Smooth muscle cell (in vitro differentiated cells): ENCODE data around the gene CAMK1G. TPM values are rescaled to one million over a fixed set of nuclear protein-coding genes. Genes with fewer than 3 reads are reported as not detected.

Experiments
- DNase-seq: peaks from one replicate; lab custom pipeline; 2025; ENCODE audit not compliant: unreplicated experiment; lab: John Stamatoyannopoulos, UW
- H2AFZ ChIP-seq: fragments of 200-600 bp; sonication (generic); 2 replicates; pipeline ENCODE4 v1.6.0; 2016; ENCODE audit warnings: antibody characterized with exemption, low read depth, mild to moderate bottlenecking
- H3F3A ChIP-seq: fragments of 200-600 bp; sonication (generic); 2 replicates; pipeline ENCODE4 v1.6.0; 2017; ENCODE audit warnings: antibody characterized with exemption, low read depth
- H3K27ac ChIP-seq: fragments of 200-600 bp; sonication (generic); 2 replicates; pipeline ENCODE4 v1.5.1; 2016; ENCODE audit warnings: low read depth, mild to moderate bottlenecking
- H3K27me3 ChIP-seq: fragments of 200-600 bp; sonication (generic); 2 replicates; pipeline ENCODE4 v1.6.1; 2016; ENCODE audit warnings: low read depth, mild to moderate bottlenecking
- H3K36me3 ChIP-seq: fragments of 200-600 bp; sonication (generic); 2 replicates; pipeline ENCODE4 v1.5.1; 2016; ENCODE audit warnings: low read depth
- H3K4me1 ChIP-seq: fragments of 200-600 bp; sonication (generic); 2 replicates; pipeline ENCODE4 v1.5.1; 2016; ENCODE audit warnings: low read depth
- H3K4me2 ChIP-seq: fragments of 200-600 bp; sonication (generic); 2 replicates; pipeline ENCODE4 v1.6.0; 2016; ENCODE audit warnings: mild to moderate bottlenecking
- H3K4me3 ChIP-seq: fragments of 200-600 bp; sonication (generic); 2 replicates; pipeline ENCODE4 v1.5.1; 2016; ENCODE audit warnings: mild to moderate bottlenecking
- H3K79me2 ChIP-seq: fragments of 200-600 bp; sonication (generic); 2 replicates; pipeline ENCODE4 v1.6.0; 2016; ENCODE audit warnings: low read depth, mild to moderate bottlenecking
- H3K9ac ChIP-seq: fragments of 200-600 bp; sonication (generic); 2 replicates; pipeline ENCODE4 v1.6.0; 2016; ENCODE audit warnings: low read depth
- H3K9me3 ChIP-seq: fragments of 200-600 bp; sonication (generic); replicated peaks from 2 replicates; pipeline ENCODE4 v1.5.1; 2016; ENCODE audit warnings: low read depth
- H4K20me1 ChIP-seq: fragments of 200-600 bp; sonication (generic); 2 replicates; pipeline ENCODE4 v1.6.0; 2016; ENCODE audit warnings: low read depth
- CTCF ChIP-seq: fragments of 200-600 bp; sonication (generic); IDR thresholded peaks from 2 replicates; pipeline ENCODE4 v1.5.1; 2017; ENCODE audit warnings: borderline replicate concordance, mild to moderate bottlenecking, antibody characterized with exemption; ENCODE audit not compliant: insufficient read depth, poor library complexity, severe bottlenecking
- WGBS: methylation state at CpG from one replicate; pipeline ENCODE4 v1.1.7; 2016; ENCODE audit warnings: low lambda C conversion rate; 5-methylcytosine and 5-hydroxymethylcytosine counted together
- polyA plus RNA-seq: library from polyadenylated mRNA; unstranded; fragments of >200 nt; fragmentation: Nextera tagmentation; extraction: Ambion mirVana; gene quantifications from 2 replicates; pipeline ENCODE4 v1.2.1, GENCODE V29; 2016
- total RNA-seq: library from RNA; depleted of rRNA; stranded (reverse); fragments of >200 nt; gene quantifications from 2 replicates; pipeline ENCODE4 v1.2.3, GENCODE V29; 2014

CAMK1G gene
- total and polyA plus RNA-seq, 2 experiments from 2014 or later, result 0.13 TPM; not detected in 1

DNA sequence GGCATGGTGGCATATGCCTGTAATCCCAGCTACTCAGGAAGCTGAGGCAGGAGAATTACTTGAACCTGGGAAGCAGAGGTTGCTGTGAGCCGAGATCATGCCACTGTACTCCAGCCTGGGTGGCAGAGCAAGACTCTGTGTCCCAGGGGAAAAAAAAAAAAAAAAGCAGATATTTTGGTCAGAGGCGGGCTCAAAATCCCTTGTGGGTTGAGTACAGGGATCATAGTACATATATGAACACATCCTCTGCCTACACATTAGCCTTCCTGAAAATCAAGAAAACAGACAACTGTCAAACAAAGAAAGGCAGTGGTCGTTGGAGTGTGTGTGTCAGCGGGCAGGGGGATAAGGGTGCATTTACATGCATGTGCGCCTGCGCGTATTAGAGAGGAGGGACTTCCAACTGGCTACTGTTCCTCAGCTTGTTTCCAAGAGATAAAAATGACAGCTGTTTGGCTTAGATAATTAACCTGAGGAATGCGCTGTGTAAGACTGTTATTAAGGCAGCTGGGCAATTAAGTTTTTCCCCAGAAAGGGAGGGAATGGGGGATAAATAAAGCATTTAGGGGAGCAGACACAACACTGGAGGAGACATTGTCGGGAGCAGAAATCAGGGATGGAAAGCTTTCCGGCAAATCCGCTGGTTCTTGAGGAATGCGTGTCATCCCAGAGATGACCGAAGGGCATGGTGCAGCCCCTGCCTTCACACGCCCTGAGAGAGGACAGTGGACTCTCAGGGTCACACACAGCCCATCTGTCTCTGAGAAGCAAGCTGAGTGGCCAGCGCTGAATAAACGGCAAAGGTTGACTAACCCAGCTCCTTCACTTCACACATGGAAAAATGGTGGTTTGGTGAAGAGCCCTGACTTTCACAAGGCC lies 62.3 kb downstream of the CAMK1G start:
- no peaks in the 10 kb centered on the region for H3K79me2 ChIP-seq
- H3K36me3 ChIP-seq, result no peaks in the 10 kb centered on the region
- TF ChIP-seq CTCF, result no peak
- H3K27ac ChIP-seq, result no peak overlapping the region
- no peak overlapping the region for H3K9ac ChIP-seq
- no peaks in the 10 kb centered on the region for H3K27me3 ChIP-seq
- H3K4me2 ChIP-seq, result peak overlapping the region; percentile 33
- WGBS, result 72% methylated on average over 16 of the region's 16 CpGs
- H3F3A ChIP-seq, result peaks cover 14% of the 10 kb centered on the region
- no peaks in the 10 kb centered on the region for H3K9me3 ChIP-seq
- peaks cover 6% of the 10 kb centered on the region for H3K4me1 ChIP-seq
- no peak overlapping the region for H3K4me3 ChIP-seq
- H2AFZ ChIP-seq, result no peak overlapping the region
- peaks cover 36% of the 10 kb centered on the region for H4K20me1 ChIP-seq
- no peak for DNase-seq

- Histone ChIP-seq H3K27ac (no peak overlapping the region), H3F3A (peaks cover 14% of the 10 kb centered on the region), H3K4me2 (peak overlapping the region; percentile 21), H3K4me1 (peaks cover 6% of the 10 kb centered on the region), H3K9ac (no peak overlapping the region), H3K79me2 (no peaks in the 10 kb centered on the region), H3K4me3 (no peak overlapping the region), H3K9me3 (no peaks in the 10 kb centered on the region), H2AFZ (no peak overlapping the region), H3K27me3 (no peaks in the 10 kb centered on the region), H3K36me3 (no peaks in the 10 kb centered on the region), H4K20me1 (peaks cover 31% of the 10 kb centered on the region)
- 78% methylated on average over 5 of the region's 5 CpGs for WGBS
- DNase-seq, result no peak
- peak; percentile 37 for TF ChIP-seq CTCF
Measured at GRCh38 chr1:209646558-209646957, 63.0 kb downstream of the CAMK1G start.

- no peak for DNase-seq
- Histone ChIP-seq H3K27me3 (no peaks in the 10 kb centered on the region), H3K4me2 (peak overlapping the region; percentile 21), H3K27ac (no peak overlapping the region), H3K9me3 (no peaks in the 10 kb centered on the region), H3K4me1 (peaks cover 6% of the 10 kb centered on the region), H4K20me1 (peaks cover 31% of the 10 kb centered on the region), H3K79me2 (no peaks in the 10 kb centered on the region), H3K9ac (no peak overlapping the region), H3K4me3 (no peak overlapping the region), H2AFZ (no peak overlapping the region), H3K36me3 (no peaks in the 10 kb centered on the region), H3F3A (peaks cover 14% of the 10 kb centered on the region)
- no peak for TF ChIP-seq CTCF
- 72% methylated on average over 4 of the region's 4 CpGs for WGBS
Measured at GRCh38 chr1:209647156-209647555, 63.6 kb downstream of the CAMK1G start.

DNA sequence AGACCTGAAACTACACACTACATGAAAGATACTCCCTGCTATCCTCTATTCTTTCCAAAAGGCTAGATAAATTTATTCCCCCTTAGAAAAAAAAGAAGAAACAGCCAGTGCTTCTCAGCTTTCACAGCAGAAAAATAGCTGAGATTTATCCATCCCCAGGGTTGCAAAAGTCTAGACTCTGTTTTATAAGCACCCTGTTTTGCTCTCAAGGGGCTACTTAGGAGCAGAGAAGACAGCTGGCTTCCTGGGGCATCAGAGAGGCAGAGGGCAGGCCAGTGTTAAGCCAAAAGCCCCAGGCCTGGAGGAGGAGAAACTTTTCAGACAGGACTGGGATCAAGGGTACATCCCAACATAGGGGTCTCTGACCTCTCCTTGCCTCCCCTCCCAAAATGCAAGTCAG lies 64.8 kb downstream of the CAMK1G start:
- Histone ChIP-seq H4K20me1 (peaks cover 22% of the 10 kb centered on the region), H3K27ac (peak overlapping the region; percentile 89), H2AFZ (no peak overlapping the region), H3K36me3 (no peaks in the 10 kb centered on the region), H3K79me2 (no peaks in the 10 kb centered on the region), H3K27me3 (no peaks in the 10 kb centered on the region), H3K9ac (no peak overlapping the region), H3F3A (peaks cover 14% of the 10 kb centered on the region), H3K9me3 (no peaks in the 10 kb centered on the region), H3K4me3 (no peak overlapping the region), H3K4me2 (peak overlapping the region; percentile 70), H3K4me1 (peaks cover 8% of the 10 kb centered on the region)
- DNase-seq, result no peak
- no peak for TF ChIP-seq CTCF
